Endothelial cell (in vitro differentiated cells): ENCODE measurements around the gene PLEKHB2. TPM values are rescaled to one million over a fixed set of nuclear protein-coding genes. Genes with fewer than 3 reads are reported as not detected.

Source experiments
- DNase-seq: peaks from one replicate; pipeline ENCODE4 v3.0.0; 2021; ENCODE audit warnings: low spot score
- H3K27ac Mint-ChIP-seq: one replicate; pipeline ENCODE4 v1.8.0; 2021; ENCODE audit warnings: mixed read lengths, inconsistent platforms; ENCODE audit not compliant: unreplicated experiment
- H3K27me3 Mint-ChIP-seq: one replicate; pipeline ENCODE4 v1.8.0; 2021; ENCODE audit warnings: mild to moderate bottlenecking, moderate library complexity, mixed read lengths, inconsistent platforms; ENCODE audit not compliant: unreplicated experiment
- H3K36me3 Mint-ChIP-seq: one replicate; pipeline ENCODE4 v1.8.0; 2021; ENCODE audit warnings: mild to moderate bottlenecking, low read depth, mixed read lengths, inconsistent platforms; ENCODE audit not compliant: unreplicated experiment
- H3K4me1 Mint-ChIP-seq: one replicate; pipeline ENCODE4 v1.8.0; 2021; ENCODE audit warnings: mild to moderate bottlenecking, mixed read lengths, inconsistent platforms; ENCODE audit not compliant: unreplicated experiment
- H3K4me3 Mint-ChIP-seq: one replicate; pipeline ENCODE4 v1.8.0; 2021; ENCODE audit warnings: mild to moderate bottlenecking, mixed read lengths, inconsistent platforms; ENCODE audit not compliant: unreplicated experiment
- H3K9me3 Mint-ChIP-seq: one replicate; pipeline ENCODE4 v1.8.0; 2021; ENCODE audit warnings: mixed read lengths, inconsistent platforms; ENCODE audit not compliant: unreplicated experiment
- long read RNA-seq: library from polyadenylated mRNA; unstranded; transcript quantifications from one replicate; pipeline ENCODE4 v2.0.0, GENCODE V29; 2020; ENCODE audit not compliant: unreplicated experiment
- total RNA-seq: library from RNA; stranded (reverse); fragmentation: NEBNext Ultra II Directional; extraction: Animal tissue kit (Norgen Biotek cat#: 25700); gene quantifications from one replicate; pipeline ENCODE4 v1.2.1, GENCODE V29; 2021; ENCODE audit not compliant: unreplicated experiment
- TF ChIP-seq, protein P1 (sequence below): fragments of 200-600 bp; sonication (generic); IDR thresholded peaks from one replicate; pipeline ENCODE4 v1.5.0; 2021; ENCODE audit warnings: antibody characterized with exemption; ENCODE audit not compliant: unreplicated experiment

The PLEKHB2 gene
- total RNA-seq: 59.2 TPM
- long read RNA-seq, full-length matches to known transcripts: 8 of 39 reads
- long read RNA-seq, partial matches to known transcripts: 2 of 39 reads
- long read RNA-seq, other reads (novel, unspliced or antisense): 29 of 39 reads

- Mint-ChIP-seq H3K4me3 (peak within 1 kb of the TSS; percentile 99), H3K9me3 (no peaks in the 10 kb centered on the region), H3K36me3 (no peaks in the 10 kb centered on the region), H3K27ac (peak within 1 kb of the TSS; percentile 89), H3K27me3 (peaks cover 4% of the 10 kb centered on the region), H3K4me1 (peaks cover 26% of the 10 kb centered on the region)
- TF ChIP-seq, protein P1, sequence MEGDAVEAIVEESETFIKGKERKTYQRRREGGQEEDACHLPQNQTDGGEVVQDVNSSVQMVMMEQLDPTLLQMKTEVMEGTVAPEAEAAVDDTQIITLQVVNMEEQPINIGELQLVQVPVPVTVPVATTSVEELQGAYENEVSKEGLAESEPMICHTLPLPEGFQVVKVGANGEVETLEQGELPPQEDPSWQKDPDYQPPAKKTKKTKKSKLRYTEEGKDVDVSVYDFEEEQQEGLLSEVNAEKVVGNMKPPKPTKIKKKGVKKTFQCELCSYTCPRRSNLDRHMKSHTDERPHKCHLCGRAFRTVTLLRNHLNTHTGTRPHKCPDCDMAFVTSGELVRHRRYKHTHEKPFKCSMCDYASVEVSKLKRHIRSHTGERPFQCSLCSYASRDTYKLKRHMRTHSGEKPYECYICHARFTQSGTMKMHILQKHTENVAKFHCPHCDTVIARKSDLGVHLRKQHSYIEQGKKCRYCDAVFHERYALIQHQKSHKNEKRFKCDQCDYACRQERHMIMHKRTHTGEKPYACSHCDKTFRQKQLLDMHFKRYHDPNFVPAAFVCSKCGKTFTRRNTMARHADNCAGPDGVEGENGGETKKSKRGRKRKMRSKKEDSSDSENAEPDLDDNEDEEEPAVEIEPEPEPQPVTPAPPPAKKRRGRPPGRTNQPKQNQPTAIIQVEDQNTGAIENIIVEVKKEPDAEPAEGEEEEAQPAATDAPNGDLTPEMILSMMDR: no peak
- peak; percentile 97 for DNase-seq
Measured at GRCh38 chr2:131105156-131105949, at the start of gene PLEKHB2. PLEKHB2 (plus strand) TSS chr2:131105336; CDS start chr2:131120942, 15,606 bp downstream.

GRCh38 chr2:131056204-131056931 lies 48.8 kb upstream of the PLEKHB2 start:
- TF ChIP-seq, protein P1: no peak
- peak overlapping the region; percentile 0 for H3K27ac Mint-ChIP-seq

GRCh38 chr2:131056932-131057287 lies 48.2 kb upstream of the PLEKHB2 start:
- Mint-ChIP-seq H3K27me3 (no peaks in the 10 kb centered on the region), H3K4me3 (no peak overlapping the region), H3K36me3 (peaks cover 49% of the 10 kb centered on the region), H3K9me3 (no peaks in the 10 kb centered on the region), H3K27ac (no peak overlapping the region), H3K4me1 (peaks cover 19% of the 10 kb centered on the region)
- no peak for DNase-seq
- TF ChIP-seq, protein P1: no peak

More at GRCh38 chr2:131056204-131056931, 48.8 kb upstream of the PLEKHB2 start:
- no peak for DNase-seq
- Mint-ChIP-seq H3K36me3 (peaks cover 52% of the 10 kb centered on the region), H3K27me3 (no peaks in the 10 kb centered on the region), H3K9me3 (no peaks in the 10 kb centered on the region), H3K4me3 (no peak overlapping the region), H3K4me1 (peaks cover 22% of the 10 kb centered on the region)

DNA sequence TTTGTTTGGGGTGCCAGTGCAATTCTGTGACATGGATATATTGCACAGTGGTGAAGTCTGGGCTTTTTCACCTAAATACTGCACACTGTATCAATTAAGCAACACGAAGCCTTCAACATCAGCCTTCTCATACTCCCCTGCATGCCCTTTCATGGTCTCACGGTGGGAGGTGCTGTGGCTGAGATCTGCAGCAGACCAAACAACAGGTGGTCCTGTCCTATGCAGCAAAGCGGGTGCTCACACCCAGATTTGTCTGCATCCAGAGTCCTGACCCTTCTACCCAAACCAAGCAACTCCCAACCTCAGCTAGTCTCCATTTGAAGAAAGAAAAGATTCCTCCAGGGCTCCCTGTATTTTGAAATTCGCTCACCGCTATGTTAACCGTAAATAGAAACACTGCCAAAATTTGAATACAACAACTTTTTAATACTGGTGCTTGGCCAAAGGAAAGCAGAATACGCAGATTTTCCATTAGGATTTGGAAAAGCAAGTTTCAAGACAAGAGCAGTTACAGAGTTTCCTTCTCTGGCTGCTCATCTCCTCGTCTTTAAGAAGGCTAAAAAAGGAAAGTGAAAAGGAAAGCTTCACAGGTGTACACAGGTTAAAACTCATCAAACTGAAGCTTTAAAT lies 46.8 kb upstream of the PLEKHB2 start:
- TF ChIP-seq, protein P1: no peak
- no peaks in the 10 kb centered on the region for H3K27me3 Mint-ChIP-seq
- DNase-seq: no peak
- no peak overlapping the region for H3K27ac Mint-ChIP-seq
- no peak overlapping the region for H3K4me3 Mint-ChIP-seq
- peaks cover 40% of the 10 kb centered on the region for H3K36me3 Mint-ChIP-seq
- H3K4me1 Mint-ChIP-seq: peaks cover 8% of the 10 kb centered on the region
- no peaks in the 10 kb centered on the region for H3K9me3 Mint-ChIP-seq
